H1 (cell line): ENCODE measurements around the gene PFDN5. TPM values are rescaled to one million over a fixed set of nuclear protein-coding genes. Genes with fewer than 3 reads are reported as not detected.

Experiments used
- CTCF ChIA-PET: fragments of 300-600 bp; sonication (Branson Sonifier 250); formaldehyde crosslinking; loops from one replicate; lab custom pipeline; 2021; ENCODE audit not compliant: partially characterized antibody; lab: Charles Lee
- POLR2A ChIA-PET: fragments of 300-600 bp; sonication (Branson Sonifier 250); formaldehyde crosslinking; loops from one replicate; lab custom pipeline; 2021; ENCODE audit warnings: inconsistent platforms; ENCODE audit not compliant: partially characterized antibody; lab: Charles Lee
- DNase-seq, 2 experiments: peaks; one replicate each; pipeline versions ENCODE4 v3.0.0 to v3.0.0-alpha.2; 2010 to 2022; ENCODE audit warnings: low spot score in 2 of 2, low read depth in 1 of 2, mixed read lengths in 1 of 2
- FAIRE-seq: peaks from 2 replicates; lab custom pipeline; 2011; peaks lifted over from hg19 to GRCh38; lab: Jason Lieb, UNC
- H2AFZ ChIP-seq: 2 replicates; pipeline ENCODE4 v1.8.1; 2012; ENCODE audit warnings: low read length, inconsistent platforms
- H2AK5ac ChIP-seq: 2 replicates; pipeline ENCODE4 v1.6.1; 2013; ENCODE audit warnings: low read depth, low read length
- H2BK120ac ChIP-seq: replicated peaks from 2 replicates; pipeline ENCODE3; 2013; ENCODE audit warnings: low read depth, low read length, inconsistent platforms
- H2BK12ac ChIP-seq: 2 replicates; pipeline ENCODE4 v1.6.1; 2013; ENCODE audit warnings: low read depth, low read length
- H2BK15ac ChIP-seq: 2 replicates; pipeline ENCODE4 v1.6.1; 2013; ENCODE audit warnings: low read length
- H2BK20ac ChIP-seq: 2 replicates; pipeline ENCODE4 v1.6.1; 2013; ENCODE audit warnings: low read length
- H2BK5ac ChIP-seq: 2 replicates; pipeline ENCODE4 v1.6.1; 2013; ENCODE audit warnings: low read depth, low read length
- H3K14ac ChIP-seq: 2 replicates; pipeline ENCODE4 v1.6.1; 2013; ENCODE audit warnings: inconsistent platforms; ENCODE audit not compliant: insufficient read length
- H3K18ac ChIP-seq: 2 replicates; pipeline ENCODE4 v1.6.1; 2013; ENCODE audit warnings: low read length; ENCODE audit errors: extremely low read depth
- H3K23ac ChIP-seq: 2 replicates; pipeline ENCODE4 v1.6.1; 2013; ENCODE audit warnings: inconsistent platforms; ENCODE audit not compliant: insufficient read length
- H3K23me2 ChIP-seq: 2 replicates; pipeline ENCODE4 v1.6.1; 2013; ENCODE audit warnings: low read depth, low read length
- H3K27ac ChIP-seq: 2 replicates; pipeline ENCODE4 v1.6.1; 2011; ENCODE audit warnings: low read depth, low read length, inconsistent platforms
- H3K27me3 ChIP-seq, 4 experiments: replicated peaks in 1 of 4; 1 replicate in 1 of 4; 2 replicates in 3 of 4; pipeline versions ENCODE4 v1.6.1 to v1.8.1; 2011 to 2013; ENCODE audit warnings: low read length in 3 of 4, mild to moderate bottlenecking in 3 of 4, inconsistent platforms in 2 of 4, mixed read lengths in 2 of 4, moderate library complexity in 1 of 4; ENCODE audit not compliant: control insufficient read depth in 3 of 4, insufficient read depth in 3 of 4; ENCODE audit errors: extremely low read depth in 1 of 4
- H3K36me3 ChIP-seq, 4 experiments: 2 replicates each; pipeline versions ENCODE4 v1.6.1 to v1.8.1; 2011 to 2013; ENCODE audit warnings: mild to moderate bottlenecking in 4 of 4, low read length in 3 of 4, moderate library complexity in 2 of 4, control low read depth in 1 of 4, inconsistent platforms in 1 of 4; ENCODE audit not compliant: insufficient read depth in 4 of 4, control insufficient read depth in 2 of 4
- H3K4ac ChIP-seq: replicated peaks from 2 replicates; pipeline ENCODE3; 2013; ENCODE audit warnings: low read length, low read depth, mixed read lengths, inconsistent platforms; ENCODE audit not compliant: insufficient read length
- H3K4me1 ChIP-seq, 4 experiments: replicated peaks in 1 of 4; 1 replicate in 1 of 4; 2 replicates in 3 of 4; pipeline versions ENCODE4 v1.6.1 to v1.8.1; 2011 to 2013; ENCODE audit warnings: low read length in 3 of 4, inconsistent platforms in 2 of 4, mixed read lengths in 1 of 4; ENCODE audit not compliant: insufficient read depth in 4 of 4, control insufficient read depth in 3 of 4
- H3K4me2 ChIP-seq, 2 experiments: 2 replicates each; pipeline versions ENCODE4 v1.6.1 to v1.8.1; 2011 to 2013; ENCODE audit warnings: low read depth in 2 of 2, low read length in 2 of 2, control low read depth in 1 of 2, inconsistent platforms in 1 of 2, mild to moderate bottlenecking in 1 of 2; ENCODE audit not compliant: insufficient read depth in 1 of 2
- H3K4me3 ChIP-seq, 4 experiments: fragments of 200-600, 300-600 bp in 1 of 4; sonication (generic), shearing (Covaris generic), sonication (Bioruptor Twin) in 1 of 4; 2 replicates each; pipeline versions ENCODE4 v1.5.1 to v1.8.1; 2011 to 2016; ENCODE audit warnings: low read length in 4 of 4, low read depth in 3 of 4, control low read depth in 2 of 4, inconsistent platforms in 2 of 4, mild to moderate bottlenecking in 2 of 4, mixed read lengths in 1 of 4, moderate library complexity in 1 of 4; ENCODE audit not compliant: insufficient read depth in 2 of 4; ENCODE audit errors: extremely low read depth in 1 of 4
- H3K56ac ChIP-seq: replicated peaks from 2 replicates; pipeline ENCODE3; 2013; ENCODE audit warnings: low read depth, mild to moderate bottlenecking, mixed read lengths, low read length, inconsistent platforms; ENCODE audit not compliant: insufficient read length
- H3K79me1 ChIP-seq: 2 replicates; pipeline ENCODE4 v1.6.1; 2013; ENCODE audit warnings: low read depth, low read length, control low read depth
- H3K79me2 ChIP-seq, 2 experiments: 2 replicates each; pipeline versions ENCODE4 v1.6.1 to v1.8.1; 2012 to 2013; ENCODE audit warnings: low read length in 2 of 2, mild to moderate bottlenecking in 2 of 2, inconsistent platforms in 1 of 2; ENCODE audit not compliant: insufficient read depth in 2 of 2, control insufficient read depth in 1 of 2
- H3K9ac ChIP-seq, 4 experiments: replicated peaks in 1 of 4; 1 replicate in 1 of 4; 2 replicates in 3 of 4; pipeline versions ENCODE4 v1.6.1 to v1.8.1; 2011 to 2013; ENCODE audit warnings: low read depth in 3 of 4, low read length in 3 of 4, control low read depth in 2 of 4, mild to moderate bottlenecking in 2 of 4, moderate library complexity in 2 of 4, inconsistent platforms in 1 of 4; ENCODE audit errors: extremely low read depth in 1 of 4
- H3K9me3 ChIP-seq, 2 experiments: 2 replicates each; pipeline versions ENCODE4 v1.6.1 to v1.8.1; 2012 to 2013; ENCODE audit warnings: mild to moderate bottlenecking in 2 of 2, moderate library complexity in 2 of 2, control low read depth in 1 of 2, inconsistent platforms in 1 of 2, low read depth in 1 of 2, low read length in 1 of 2, mixed read lengths in 1 of 2; ENCODE audit not compliant: insufficient read depth in 2 of 2
- H4K20me1 ChIP-seq, 2 experiments: replicated peaks in 1 of 2; 2 replicates each; pipeline versions ENCODE3 to v1.8.1; 2011 to 2013; ENCODE audit warnings: inconsistent platforms in 2 of 2, low read length in 2 of 2, mild to moderate bottlenecking in 1 of 2; ENCODE audit not compliant: insufficient read depth in 2 of 2, control insufficient read depth in 1 of 2
- H4K5ac ChIP-seq: 2 replicates; pipeline ENCODE4 v1.6.1; 2013; ENCODE audit warnings: low read length, low read depth, mixed read lengths, inconsistent platforms; ENCODE audit not compliant: insufficient read length
- H4K8ac ChIP-seq: 2 replicates; pipeline ENCODE4 v1.8.0; 2013; ENCODE audit warnings: mild to moderate bottlenecking, moderate library complexity, low read length, inconsistent platforms; ENCODE audit not compliant: insufficient read depth; ENCODE audit errors: extremely low read depth
- H4K91ac ChIP-seq: replicated peaks from 2 replicates; pipeline ENCODE3; 2013; ENCODE audit warnings: low read length, mixed read lengths, inconsistent platforms; ENCODE audit not compliant: insufficient read length
- BACH1 ChIP-seq: IDR thresholded peaks from 2 replicates; pipeline ENCODE4 v1.6.1; 2012; ENCODE audit warnings: low read length, improper control_type of control experiment
- SP4 ChIP-seq: IDR thresholded peaks from 2 replicates; pipeline ENCODE4 v1.6.1; 2012; ENCODE audit warnings: low read length, inconsistent platforms
- SRF ChIP-seq: IDR thresholded peaks from 2 replicates; pipeline ENCODE4 v1.6.1; 2011; ENCODE audit warnings: mild to moderate bottlenecking, low read depth, low read length, moderate library complexity
- WGBS, 2 experiments: shearing (Covaris generic) in 1 of 2; methylation state at CpG; one replicate each; pipeline versions ENCODE4 v1.1.6 to v1.1.7; 2013 to 2015; ENCODE audit warnings: low lambda C conversion rate in 2 of 2, mixed read lengths in 2 of 2, inconsistent platforms in 1 of 2, low coverage in 1 of 2, missing lambda C conversion rate in 1 of 2; ENCODE audit not compliant: insufficient replicate concordance in 2 of 2, insufficient coverage in 1 of 2, insufficient read length in 1 of 2; ENCODE audit errors: extremely low coverage in 1 of 2, missing lambda C conversion rate in 1 of 2; 5-methylcytosine and 5-hydroxymethylcytosine counted together
- polyA plus RNA-seq, 7 experiments: library from polyadenylated mRNA; depleted of rRNA in 3 of 7; stranded (reverse) in 5 of 7; unstranded in 2 of 7; fragments of >200 nt in 5 of 7; fragments of 200-250 nt in 2 of 7; gene quantifications; 1 replicate in 5 of 7; 2 replicates in 1 of 7; 4 replicates in 1 of 7; pipeline versions ENCODE4 v1.2.1 to v1.2.3, GENCODE V29; 2011 to 2013; ENCODE audit warnings: missing spikeins in 2 of 7, mixed read lengths in 2 of 7
- total RNA-seq: library from RNA; stranded (reverse); fragmentation: NEBNext Ultra II Directional; extraction: Animal tissue kit (Norgen Biotek cat#: 25700); gene quantifications from 2 replicates; pipeline ENCODE4 v1.2.1, GENCODE V29; 2021

The PFDN5 gene
- total and polyA plus RNA-seq, 2 of the 8 experiments (the other 6 are each of a cell fraction or from before 2014, with no cell fraction given), result 290 to 630 TPM

GRCh38 chr12:53299101-53299453 is 3.7 kb downstream of the PFDN5 start:
- no peak overlapping the region for H2BK120ac ChIP-seq
- H2AFZ ChIP-seq, result no peak overlapping the region
- H3K23ac ChIP-seq, result no peak overlapping the region
- H3K27me3 ChIP-seq, result no peaks in the 10 kb centered on the region
- H3K27ac ChIP-seq, result no peak overlapping the region
- H4K8ac ChIP-seq, result 0 out of 2 replicates have a peak overlapping the region, but pooled peaks have one; percentile 51
- 0 out of 2 replicates have a peak, but pooled peaks have one; percentile 10 for TF ChIP-seq BACH1
- TF ChIP-seq SP4, result no peak
- no peak for TF ChIP-seq SRF
- WGBS, 2 experiments, result 91% methylated on average over 5 of the region's 5 CpGs; no CpG with 5 or more reads in 1 of the 2 experiments
- ChIA-PET CTCF (interaction anchor here (0.7 to 28.3 kb wide), 11 partner anchors 8 to 111 kb away, joined by 3 to 573 read pairs (median 6); partner anchors contain the start of genes AAAS, ESPL1 and ITGB7), POLR2A (interaction anchor here (0.6 to 5.4 kb wide), 14 partner anchors 10 to 184 kb away, joined by 3 to 30 read pairs (median 4); partner anchors contain the start of genes AAAS, CSAD and ZNF740)
- no peak overlapping the region for H3K56ac ChIP-seq
- H3K4ac ChIP-seq, result no peak overlapping the region
- H3K18ac ChIP-seq, result no peak overlapping the region
- H3K9ac ChIP-seq, result no peak overlapping the region; a peak in 1 of 7 replicates
- H3K36me3 ChIP-seq, result peaks cover 4 to 25% (median 15%) of the 10 kb centered on the region in 4 experiments; a peak in 6 of 8 replicates
- peaks cover 12% of the 10 kb centered on the region for H3K23me2 ChIP-seq
- DNase-seq (no peak), FAIRE-seq (no peak)
- no peak overlapping the region for H2BK15ac ChIP-seq
- no peak overlapping the region for H2AK5ac ChIP-seq
- no peaks in the 10 kb centered on the region for H3K9me3 ChIP-seq
- no peak overlapping the region for H2BK20ac ChIP-seq
- H4K5ac ChIP-seq, result no peak overlapping the region
- H3K79me1 ChIP-seq, result peaks cover 6% of the 10 kb centered on the region
- no peak overlapping the region for H4K91ac ChIP-seq
- H2BK12ac ChIP-seq, result no peak overlapping the region
- H3K4me3 ChIP-seq, result peak overlapping the region; percentile 52 to 98 (median 89); a peak in 5 of 8 replicates
- H2BK5ac ChIP-seq, result no peak overlapping the region; the same call in 1 of the 2 replicates
- H3K4me1 ChIP-seq, result peaks cover 0 to 5% (median 3%) of the 10 kb centered on the region in 4 experiments; a peak in 5 of 7 replicates
- peak overlapping the region; percentile 90 to 96; a peak in 3 of 4 replicates for H3K4me2 ChIP-seq
- peaks cover 0 to 2% of the 10 kb centered on the region in 2 experiments for H4K20me1 ChIP-seq
- H3K79me2 ChIP-seq, result peaks cover 5 to 28% of the 10 kb centered on the region in 2 experiments; a peak in 3 of 4 replicates
- no peak overlapping the region for H3K14ac ChIP-seq
